GM23338 (cell line): ENCODE measurements around the gene PLD2.

ENCODE experiments used
- CREB1 ChIP-seq: fragments of 250-450 bp; sonication (Bioruptor Pico); IDR thresholded peaks from 2 replicates; pipeline ENCODE4 v1.5.0; 2020; ENCODE audit warnings: low read depth, mild to moderate bottlenecking, moderate library complexity
- EZH2 ChIP-seq: fragments of 200-600 bp; sonication (generic); IDR thresholded peaks from one replicate; pipeline ENCODE4 v1.8.0; 2017; ENCODE audit warnings: antibody characterized with exemption, mild to moderate bottlenecking, low read depth; ENCODE audit not compliant: unreplicated experiment
- EZH2phosphoT487 ChIP-seq: fragments of 200-600 bp; sonication (generic); IDR thresholded peaks from one replicate; pipeline ENCODE4 v1.8.1; 2018; ENCODE audit warnings: antibody characterized with exemption; ENCODE audit not compliant: unreplicated experiment
- JUNB ChIP-seq: IDR thresholded peaks from one replicate; pipeline ENCODE4 v1.6.1; 2016; ENCODE audit warnings: antibody characterized with exemption; ENCODE audit not compliant: unreplicated experiment
- NANOG ChIP-seq: IDR thresholded peaks from 2 replicates; pipeline ENCODE4 v1.6.1; 2016; ENCODE audit warnings: antibody characterized with exemption, borderline replicate concordance
- POLR2AphosphoS5 ChIP-seq: IDR thresholded peaks from 2 replicates; pipeline ENCODE4 v1.6.1; 2016; ENCODE audit warnings: antibody characterized with exemption, low read depth
- STAT1 ChIP-seq: IDR thresholded peaks from one replicate; pipeline ENCODE4 v1.6.1; 2016; ENCODE audit warnings: antibody characterized with exemption; ENCODE audit not compliant: unreplicated experiment
- ZNF331 ChIP-seq: fragments of 250-450 bp; sonication (Bioruptor Pico); IDR thresholded peaks from 2 replicates; pipeline ENCODE4 v1.5.0; 2020; ENCODE audit warnings: low read depth, mild to moderate bottlenecking, moderate library complexity
- TF ChIP-seq, protein P1 (sequence below), 2 experiments: fragments of 200-600 bp in 1 of 2; sonication (generic) in 1 of 2; conservative IDR thresholded peaks; 2 replicates each; pipeline versions ENCODE4 v1.5.1 to v1.6.1; 2016 to 2017; ENCODE audit warnings: antibody characterized with exemption in 2 of 2, low read depth in 2 of 2, mild to moderate bottlenecking in 2 of 2, moderate library complexity in 1 of 2
- TF ChIP-seq, protein P2 (sequence below): IDR thresholded peaks from 2 replicates; pipeline ENCODE4 v1.6.1; 2016; ENCODE audit warnings: antibody characterized with exemption
- TF ChIP-seq, protein P3 (sequence below): IDR thresholded peaks from one replicate; pipeline ENCODE4 v1.6.1; 2018; ENCODE audit warnings: antibody characterized with exemption; ENCODE audit not compliant: unreplicated experiment

DNA sequence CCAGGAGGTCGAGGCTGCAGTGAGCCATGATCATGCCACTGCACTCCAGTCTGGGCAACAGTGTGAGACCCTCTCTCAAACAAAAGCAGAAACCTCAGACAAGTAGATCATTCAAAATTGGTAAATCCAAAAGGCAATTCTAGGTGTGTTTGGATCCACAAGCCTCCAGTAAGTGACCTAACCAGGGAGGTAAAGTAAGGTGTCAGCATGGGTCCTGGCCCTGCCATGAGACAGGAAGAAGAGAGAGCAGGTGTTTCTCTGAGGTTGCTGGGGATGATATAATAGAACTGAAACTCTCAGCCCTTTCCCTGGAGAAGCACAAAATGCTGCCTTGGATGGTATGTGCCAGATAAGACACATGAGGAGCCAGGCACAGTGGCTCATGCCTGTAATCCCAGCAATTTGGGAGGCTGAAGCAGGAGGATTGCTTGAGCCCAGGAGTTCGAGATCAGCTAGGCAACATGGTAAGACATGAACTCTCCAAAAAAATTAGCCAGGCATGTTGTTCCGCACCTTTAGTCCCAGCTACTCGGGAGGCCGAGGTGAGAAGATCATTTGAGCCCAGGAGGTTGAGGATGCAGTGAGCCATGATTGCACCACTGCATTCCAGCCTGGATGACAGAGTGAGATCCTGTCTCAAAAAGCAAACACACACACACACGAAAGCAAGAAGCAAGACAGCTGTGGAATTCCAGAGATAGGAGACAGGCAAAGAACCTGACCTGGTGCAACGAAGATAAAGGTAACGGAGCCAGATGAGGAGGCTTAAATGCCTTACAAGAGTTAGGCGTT, 28.8 kb upstream of the PLD2 start:
- TF ChIP-seq POLR2AphosphoS5 (no peak), EZH2phosphoT487 (no peak), JUNB (no peak), ZNF331 (CRISPR knock-in tag) (no peak), EZH2 (no peak), CREB1 (CRISPR knock-in tag) (no peak), NANOG (no peak), STAT1 (no peak)
- TF ChIP-seq, protein P1, sequence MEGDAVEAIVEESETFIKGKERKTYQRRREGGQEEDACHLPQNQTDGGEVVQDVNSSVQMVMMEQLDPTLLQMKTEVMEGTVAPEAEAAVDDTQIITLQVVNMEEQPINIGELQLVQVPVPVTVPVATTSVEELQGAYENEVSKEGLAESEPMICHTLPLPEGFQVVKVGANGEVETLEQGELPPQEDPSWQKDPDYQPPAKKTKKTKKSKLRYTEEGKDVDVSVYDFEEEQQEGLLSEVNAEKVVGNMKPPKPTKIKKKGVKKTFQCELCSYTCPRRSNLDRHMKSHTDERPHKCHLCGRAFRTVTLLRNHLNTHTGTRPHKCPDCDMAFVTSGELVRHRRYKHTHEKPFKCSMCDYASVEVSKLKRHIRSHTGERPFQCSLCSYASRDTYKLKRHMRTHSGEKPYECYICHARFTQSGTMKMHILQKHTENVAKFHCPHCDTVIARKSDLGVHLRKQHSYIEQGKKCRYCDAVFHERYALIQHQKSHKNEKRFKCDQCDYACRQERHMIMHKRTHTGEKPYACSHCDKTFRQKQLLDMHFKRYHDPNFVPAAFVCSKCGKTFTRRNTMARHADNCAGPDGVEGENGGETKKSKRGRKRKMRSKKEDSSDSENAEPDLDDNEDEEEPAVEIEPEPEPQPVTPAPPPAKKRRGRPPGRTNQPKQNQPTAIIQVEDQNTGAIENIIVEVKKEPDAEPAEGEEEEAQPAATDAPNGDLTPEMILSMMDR (conservative IDR thresholded peaks at IDR 0.05; ENCODE audit: low read depth in 2 of 2) = no peak
- TF ChIP-seq, protein P2, sequence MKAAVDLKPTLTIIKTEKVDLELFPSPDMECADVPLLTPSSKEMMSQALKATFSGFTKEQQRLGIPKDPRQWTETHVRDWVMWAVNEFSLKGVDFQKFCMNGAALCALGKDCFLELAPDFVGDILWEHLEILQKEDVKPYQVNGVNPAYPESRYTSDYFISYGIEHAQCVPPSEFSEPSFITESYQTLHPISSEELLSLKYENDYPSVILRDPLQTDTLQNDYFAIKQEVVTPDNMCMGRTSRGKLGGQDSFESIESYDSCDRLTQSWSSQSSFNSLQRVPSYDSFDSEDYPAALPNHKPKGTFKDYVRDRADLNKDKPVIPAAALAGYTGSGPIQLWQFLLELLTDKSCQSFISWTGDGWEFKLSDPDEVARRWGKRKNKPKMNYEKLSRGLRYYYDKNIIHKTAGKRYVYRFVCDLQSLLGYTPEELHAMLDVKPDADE = no peak
- TF ChIP-seq, protein P3, sequence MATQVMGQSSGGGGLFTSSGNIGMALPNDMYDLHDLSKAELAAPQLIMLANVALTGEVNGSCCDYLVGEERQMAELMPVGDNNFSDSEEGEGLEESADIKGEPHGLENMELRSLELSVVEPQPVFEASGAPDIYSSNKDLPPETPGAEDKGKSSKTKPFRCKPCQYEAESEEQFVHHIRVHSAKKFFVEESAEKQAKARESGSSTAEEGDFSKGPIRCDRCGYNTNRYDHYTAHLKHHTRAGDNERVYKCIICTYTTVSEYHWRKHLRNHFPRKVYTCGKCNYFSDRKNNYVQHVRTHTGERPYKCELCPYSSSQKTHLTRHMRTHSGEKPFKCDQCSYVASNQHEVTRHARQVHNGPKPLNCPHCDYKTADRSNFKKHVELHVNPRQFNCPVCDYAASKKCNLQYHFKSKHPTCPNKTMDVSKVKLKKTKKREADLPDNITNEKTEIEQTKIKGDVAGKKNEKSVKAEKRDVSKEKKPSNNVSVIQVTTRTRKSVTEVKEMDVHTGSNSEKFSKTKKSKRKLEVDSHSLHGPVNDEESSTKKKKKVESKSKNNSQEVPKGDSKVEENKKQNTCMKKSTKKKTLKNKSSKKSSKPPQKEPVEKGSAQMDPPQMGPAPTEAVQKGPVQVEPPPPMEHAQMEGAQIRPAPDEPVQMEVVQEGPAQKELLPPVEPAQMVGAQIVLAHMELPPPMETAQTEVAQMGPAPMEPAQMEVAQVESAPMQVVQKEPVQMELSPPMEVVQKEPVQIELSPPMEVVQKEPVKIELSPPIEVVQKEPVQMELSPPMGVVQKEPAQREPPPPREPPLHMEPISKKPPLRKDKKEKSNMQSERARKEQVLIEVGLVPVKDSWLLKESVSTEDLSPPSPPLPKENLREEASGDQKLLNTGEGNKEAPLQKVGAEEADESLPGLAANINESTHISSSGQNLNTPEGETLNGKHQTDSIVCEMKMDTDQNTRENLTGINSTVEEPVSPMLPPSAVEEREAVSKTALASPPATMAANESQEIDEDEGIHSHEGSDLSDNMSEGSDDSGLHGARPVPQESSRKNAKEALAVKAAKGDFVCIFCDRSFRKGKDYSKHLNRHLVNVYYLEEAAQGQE = no peak
